Measurements from ENCODE around the gene SERINC2.

The SERINC2 gene

GRCh38 chr1:31434101-31434871, 21.3 kb downstream of the SERINC2 start:
- DNase-seq (ENCODE audit: low spot score) = no peak

GRCh38 chr1:31434979-31435378, 22.0 kb downstream of the SERINC2 start:
- DNase-seq (ENCODE audit: low spot score) = no peak

GRCh38 chr1:31435471-31436409, 22.7 kb downstream of the SERINC2 start:
- no peak for DNase-seq (ENCODE audit: low spot score)

GRCh38 chr1:31436596-31437432, 23.8 kb downstream of the SERINC2 start:
- no peak for DNase-seq (ENCODE audit: low spot score)

- no peak for DNase-seq (ENCODE audit: low spot score)
Observed at GRCh38 chr1:31437433-31438037, 24.5 kb downstream of the SERINC2 start.

GRCh38 chr1:31439276-31439675, 26.3 kb downstream of the SERINC2 start:
- DNase-seq (ENCODE audit: low spot score) = no peak

- no peak for DNase-seq (ENCODE audit: low spot score)
Observed at GRCh38 chr1:31441073-31441472, 28.1 kb downstream of the SERINC2 start.

- DNase-seq (ENCODE audit: low spot score) = no peak
Observed at GRCh38 chr1:31441558-31441957, 28.5 kb downstream of the SERINC2 start.

GRCh38 chr1:31441970-31442647, 29.1 kb downstream of the SERINC2 start:
- DNase-seq (ENCODE audit: low spot score) = no peak

- DNase-seq (ENCODE audit: low spot score) = no peak
Observed at GRCh38 chr1:31442648-31442994, 29.6 kb downstream of the SERINC2 start.

GRCh38 chr1:31443673-31444072, 30.7 kb downstream of the SERINC2 start:
- DNase-seq (ENCODE audit: low spot score) = no peak

GRCh38 chr1:31444725-31445448, 31.9 kb downstream of the SERINC2 start:
- DNase-seq (ENCODE audit: low spot score) = peak; percentile 49

GRCh38 chr1:31445951-31446350, 32.9 kb downstream of the SERINC2 start:
- no peak for DNase-seq (ENCODE audit: low spot score)

- DNase-seq (ENCODE audit: low spot score) = no peak
Observed at GRCh38 chr1:31447210-31447609, 34.2 kb downstream of the SERINC2 start.

GRCh38 chr1:31453384-31454079, 40.5 kb downstream of the SERINC2 start:
- DNase-seq (ENCODE audit: low spot score) = no peak

GRCh38 chr1:31458287-31458896, 45.4 kb downstream of the SERINC2 start:
- DNase-seq (ENCODE audit: low spot score) = no peak

- DNase-seq (ENCODE audit: low spot score) = no peak
Observed at GRCh38 chr1:31460027-31460426, 47.0 kb downstream of the SERINC2 start.

- DNase-seq (ENCODE audit: low spot score) = no peak
Observed at GRCh38 chr1:31467005-31467674, 54.1 kb downstream of the SERINC2 start.

- no peak for DNase-seq (ENCODE audit: low spot score)
Observed at GRCh38 chr1:31470794-31471315, 57.8 kb downstream of the SERINC2 start.

All from kidney capillary endothelial cell (primary cell).